Stimulated activated effector memory CD8-positive, alpha-beta T cell treated with anti-CD3 and anti-CD28 coated beads, Interleukin-12 subunit alpha, Interleukin-12 subunit beta, amount 100 ng/mL, for 72 hours (primary cell): ENCODE results near the gene KRT77.

Source experiments
- ATAC-seq: fragments of 150-1000 bp; cut with Tn5 transposase; 2 replicates; pipeline ENCODE4 v1.10.0; 2021
- DNase-seq, 2 donors: peaks; one replicate each; pipeline ENCODE4 v3.0.0; 2021 to 2022; ENCODE audit warnings: low spot score in 2 of 2
- H3K27ac Mint-ChIP-seq: one replicate; pipeline ENCODE4 v1.8.0; 2022; ENCODE audit warnings: mild to moderate bottlenecking, mixed read lengths
- H3K36me3 Mint-ChIP-seq: one replicate; pipeline ENCODE4 v1.8.0; 2022; ENCODE audit warnings: mild to moderate bottlenecking, mixed read lengths
- H3K4me1 Mint-ChIP-seq: one replicate; pipeline ENCODE4 v1.8.0; 2022; ENCODE audit warnings: mixed read lengths
- H3K4me3 Mint-ChIP-seq: one replicate; pipeline ENCODE4 v1.8.0; 2022; ENCODE audit warnings: mild to moderate bottlenecking, mixed read lengths
- H3K9me3 Mint-ChIP-seq: one replicate; pipeline ENCODE4 v1.8.0; 2022; ENCODE audit warnings: mixed read lengths

The KRT77 gene

GRCh38 chr12:52648012-52648550, 55.2 kb downstream of the KRT77 start:
- H3K4me1 Mint-ChIP-seq = peaks cover 54% of the 10 kb centered on the region
- DNase-seq (peak in 1 of 2 donors; percentile 17), ATAC-seq (no peak)
- no peak overlapping the region for H3K4me3 Mint-ChIP-seq
- no peak overlapping the region for H3K27ac Mint-ChIP-seq
- no peaks in the 10 kb centered on the region for H3K36me3 Mint-ChIP-seq
- H3K9me3 Mint-ChIP-seq = no peaks in the 10 kb centered on the region

- H3K4me1 Mint-ChIP-seq = peaks cover 54% of the 10 kb centered on the region
- H3K36me3 Mint-ChIP-seq = no peaks in the 10 kb centered on the region
- H3K27ac Mint-ChIP-seq = no peak overlapping the region
- DNase-seq = peak in 1 of 2 donors; percentile 29
- no peak overlapping the region for H3K4me3 Mint-ChIP-seq
- H3K9me3 Mint-ChIP-seq = no peaks in the 10 kb centered on the region
- ATAC-seq = no peak
Measured at GRCh38 chr12:52647601-52648000, 55.7 kb downstream of the KRT77 start.

DNA sequence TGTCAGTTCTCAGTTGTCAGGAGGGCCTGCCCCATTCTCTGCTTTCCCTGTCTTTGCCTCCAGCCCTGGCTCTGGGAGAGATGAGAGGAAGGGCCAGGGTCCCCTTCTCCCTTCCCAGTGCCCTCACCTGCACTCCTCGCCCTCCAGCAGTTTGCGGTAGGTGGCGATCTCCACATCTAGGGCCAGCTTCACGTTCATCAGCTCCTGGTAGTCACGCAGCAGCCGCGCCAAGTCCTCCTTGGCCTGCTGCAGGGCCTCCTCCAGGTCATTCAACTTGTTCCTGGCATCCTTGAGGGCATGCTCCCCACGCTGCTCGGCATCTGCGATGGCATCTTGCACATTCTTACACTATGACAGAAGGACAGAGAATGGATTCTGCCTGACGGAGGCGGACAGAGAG, 56.7 kb downstream of the KRT77 start:
- Mint-ChIP-seq H3K4me1 (peaks cover 61% of the 10 kb centered on the region), H3K4me3 (no peak overlapping the region)

DNA sequence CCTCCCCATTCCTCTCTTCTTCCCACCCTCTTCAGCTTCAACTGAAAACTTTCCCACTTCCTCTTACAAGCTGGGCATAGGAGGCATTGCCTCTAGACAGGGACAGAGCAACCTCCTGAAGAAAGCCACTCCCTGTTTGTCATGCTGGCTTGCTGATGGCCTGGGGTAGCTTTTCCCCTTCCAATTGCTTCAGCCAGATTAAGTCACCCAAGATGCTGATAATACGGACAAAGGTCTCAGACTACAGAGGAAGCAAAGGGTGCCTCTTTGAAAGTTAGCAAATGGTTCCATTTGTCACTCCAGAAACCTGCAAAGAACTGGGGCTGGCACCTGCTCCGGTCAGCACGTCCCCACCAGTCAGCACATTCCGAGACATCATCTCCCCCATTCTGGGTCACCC, 57.3 kb downstream of the KRT77 start:
- Mint-ChIP-seq H3K4me3 (peak overlapping the region; percentile 8), H3K4me1 (peaks cover 63% of the 10 kb centered on the region), H3K9me3 (no peaks in the 10 kb centered on the region), H3K36me3 (no peaks in the 10 kb centered on the region), H3K27ac (peak overlapping the region; percentile 87)
- DNase-seq = peak in 1 of 2 donors; percentile 42
- no peak for ATAC-seq

More for the DNA sequence above, 56.7 kb downstream of the KRT77 start:
- no peak for ATAC-seq
- H3K36me3 Mint-ChIP-seq = no peaks in the 10 kb centered on the region
- no peaks in the 10 kb centered on the region for H3K9me3 Mint-ChIP-seq
- peak in 1 of 2 donors; percentile 40 for DNase-seq
- peak overlapping the region; percentile 24 for H3K27ac Mint-ChIP-seq

GRCh38 chr12:52645120-52645761, 58.1 kb downstream of the KRT77 start:
- H3K36me3 Mint-ChIP-seq = no peaks in the 10 kb centered on the region
- peak; percentile 91 for ATAC-seq
- peaks cover 63% of the 10 kb centered on the region for H3K4me1 Mint-ChIP-seq
- DNase-seq = peak in 1 of 2 donors; percentile 50
- H3K4me3 Mint-ChIP-seq = no peak overlapping the region
- H3K27ac Mint-ChIP-seq = peak overlapping the region; percentile 87
- H3K9me3 Mint-ChIP-seq = no peaks in the 10 kb centered on the region

- peaks cover 57% of the 10 kb centered on the region for H3K4me1 Mint-ChIP-seq
- DNase-seq (no peak), ATAC-seq (no peak)
- no peaks in the 10 kb centered on the region for H3K36me3 Mint-ChIP-seq
- no peak overlapping the region for H3K4me3 Mint-ChIP-seq
- H3K9me3 Mint-ChIP-seq = no peaks in the 10 kb centered on the region
- H3K27ac Mint-ChIP-seq = peak overlapping the region; percentile 87
Measured at GRCh38 chr12:52644078-52644415, 59.3 kb downstream of the KRT77 start.

DNA sequence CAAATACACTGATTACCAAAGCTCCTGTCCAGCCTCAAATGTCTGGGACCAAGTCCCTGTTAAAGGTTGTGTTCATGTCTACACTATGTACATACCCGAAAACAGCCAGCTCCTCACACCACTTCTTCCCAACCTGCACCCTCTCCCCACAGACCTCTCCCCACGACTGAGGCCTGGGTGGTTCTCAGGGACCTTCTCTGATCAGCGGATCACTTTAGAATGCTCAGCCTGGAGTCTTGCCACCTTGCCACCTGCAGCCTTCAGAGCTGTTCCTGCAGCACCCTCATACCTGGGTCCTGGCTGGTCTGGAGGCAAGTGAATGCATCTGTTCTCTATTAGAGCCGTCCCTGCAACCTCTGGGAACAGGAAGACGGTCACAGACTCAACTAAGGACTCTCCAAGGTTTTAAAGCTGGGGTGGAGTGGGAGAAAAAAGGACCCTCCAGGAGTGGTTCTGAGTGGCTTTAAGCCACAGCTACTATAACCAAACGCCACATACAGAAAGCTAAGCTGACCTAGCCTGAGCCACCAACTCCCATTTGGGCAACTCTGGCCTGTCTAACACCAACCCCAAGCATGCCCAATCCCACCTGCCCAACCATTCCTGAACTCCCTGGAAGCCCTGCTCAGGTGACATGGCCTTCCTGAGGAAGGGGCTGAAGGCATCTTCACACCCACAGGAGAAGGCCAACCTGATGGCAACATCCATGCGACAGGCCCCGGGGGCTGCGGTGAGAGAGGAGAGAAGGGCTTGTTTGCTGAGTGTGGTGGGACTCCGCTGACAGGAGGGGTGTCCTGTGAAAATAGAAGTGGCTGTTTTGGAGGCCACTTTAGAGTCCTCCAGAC, 59.9 kb downstream of the KRT77 start:
- no peak overlapping the region for H3K27ac Mint-ChIP-seq
- ATAC-seq = no peak
- no peaks in the 10 kb centered on the region for H3K36me3 Mint-ChIP-seq
- no peaks in the 10 kb centered on the region for H3K9me3 Mint-ChIP-seq
- peak in 1 of 2 donors; percentile 41 for DNase-seq
- peaks cover 51% of the 10 kb centered on the region for H3K4me1 Mint-ChIP-seq
- no peak overlapping the region for H3K4me3 Mint-ChIP-seq

DNA sequence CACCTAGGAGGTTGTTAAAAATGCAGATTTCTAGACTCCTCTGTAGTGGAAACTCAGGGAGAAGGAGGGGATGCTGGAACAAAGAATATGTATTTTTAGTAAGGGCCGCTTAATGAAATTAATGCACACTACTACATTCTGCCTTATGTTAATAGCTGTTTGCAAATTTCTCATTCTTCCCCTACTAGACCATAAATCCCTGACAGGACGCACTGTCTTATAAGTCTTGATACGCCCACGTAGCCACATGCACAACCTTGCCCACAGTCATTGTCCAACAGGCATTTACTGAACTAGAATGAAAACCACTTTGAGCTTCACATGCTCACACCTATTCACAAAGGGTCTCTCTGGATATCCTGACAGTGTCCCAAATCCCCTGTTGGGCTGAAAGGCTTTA, 61.9 kb downstream of the KRT77 start:
- Mint-ChIP-seq H3K4me3 (no peak overlapping the region), H3K9me3 (no peaks in the 10 kb centered on the region), H3K36me3 (no peaks in the 10 kb centered on the region), H3K4me1 (peaks cover 32% of the 10 kb centered on the region), H3K27ac (no peak overlapping the region)
- ATAC-seq = no peak
- DNase-seq = no peak
